22Rv1 (cell line): ENCODE measurements around the gene GSTK1.

ENCODE experiments used
- H3K27ac ChIP-seq: fragments of 450-650 bp; 2 replicates; pipeline ENCODE4 v1.5.1; 2017
- ZFX ChIP-seq: fragments of 450-650 bp; IDR thresholded peaks from 2 replicates; pipeline ENCODE4 v1.6.1; 2017; ENCODE audit warnings: antibody characterized with exemption, borderline replicate concordance
- TF ChIP-seq, protein P1 (sequence below): fragments of 450-650 bp; IDR thresholded peaks from 2 replicates; pipeline ENCODE4 v1.5.1; 2017; ENCODE audit warnings: mild to moderate bottlenecking

The GSTK1 gene

DNA sequence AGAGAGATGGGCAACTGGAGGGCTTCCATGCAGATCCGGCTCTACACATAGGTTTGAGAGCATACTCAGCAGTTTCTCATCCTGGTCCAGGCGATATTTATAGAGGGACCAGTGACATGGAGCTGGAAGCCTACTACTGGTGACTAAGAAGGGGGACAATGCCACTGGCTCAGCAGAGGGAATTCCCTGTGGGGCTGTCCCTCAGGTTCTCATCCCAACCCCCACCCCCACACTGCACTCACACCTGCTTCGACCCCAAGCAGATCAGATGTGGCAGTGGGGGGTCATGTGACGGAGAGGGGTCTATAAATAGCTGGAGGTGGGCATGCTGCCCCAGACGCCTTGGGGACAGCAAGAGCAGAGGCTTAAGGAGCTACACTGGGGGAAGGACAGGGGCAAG, 52.5 kb downstream of the GSTK1 start, which contains the start of gene CLCN1:
Gene CLCN1 (plus strand): TSS at position 336 of the 400 bp plus-strand sequence. CDS start 102 bp downstream, outside the sequence.
- no peak within 1 kb of the TSS for H3K27ac ChIP-seq
- TF ChIP-seq, protein P1, sequence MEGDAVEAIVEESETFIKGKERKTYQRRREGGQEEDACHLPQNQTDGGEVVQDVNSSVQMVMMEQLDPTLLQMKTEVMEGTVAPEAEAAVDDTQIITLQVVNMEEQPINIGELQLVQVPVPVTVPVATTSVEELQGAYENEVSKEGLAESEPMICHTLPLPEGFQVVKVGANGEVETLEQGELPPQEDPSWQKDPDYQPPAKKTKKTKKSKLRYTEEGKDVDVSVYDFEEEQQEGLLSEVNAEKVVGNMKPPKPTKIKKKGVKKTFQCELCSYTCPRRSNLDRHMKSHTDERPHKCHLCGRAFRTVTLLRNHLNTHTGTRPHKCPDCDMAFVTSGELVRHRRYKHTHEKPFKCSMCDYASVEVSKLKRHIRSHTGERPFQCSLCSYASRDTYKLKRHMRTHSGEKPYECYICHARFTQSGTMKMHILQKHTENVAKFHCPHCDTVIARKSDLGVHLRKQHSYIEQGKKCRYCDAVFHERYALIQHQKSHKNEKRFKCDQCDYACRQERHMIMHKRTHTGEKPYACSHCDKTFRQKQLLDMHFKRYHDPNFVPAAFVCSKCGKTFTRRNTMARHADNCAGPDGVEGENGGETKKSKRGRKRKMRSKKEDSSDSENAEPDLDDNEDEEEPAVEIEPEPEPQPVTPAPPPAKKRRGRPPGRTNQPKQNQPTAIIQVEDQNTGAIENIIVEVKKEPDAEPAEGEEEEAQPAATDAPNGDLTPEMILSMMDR: no peak
- no peak for TF ChIP-seq ZFX

DNA sequence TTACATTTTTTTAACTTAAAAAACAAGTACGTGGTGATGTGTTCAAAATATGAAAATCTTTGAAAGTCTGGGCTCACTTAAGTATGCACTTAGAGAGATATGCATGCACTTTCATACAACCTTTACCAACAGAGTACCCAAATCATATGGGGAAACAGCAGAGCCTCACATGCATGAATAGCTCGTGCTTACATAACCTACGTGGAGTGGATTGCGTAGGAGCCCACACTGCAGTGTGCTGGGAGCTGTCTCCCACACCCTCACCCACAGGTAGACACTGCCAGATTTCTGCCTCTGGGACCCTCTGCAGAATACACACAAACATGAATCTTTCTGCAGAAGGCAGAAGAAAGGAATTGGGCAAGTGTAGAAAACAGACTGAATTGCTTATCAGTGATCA, 53.3 kb downstream of the GSTK1 start:
- TF ChIP-seq, protein P1: no peak
- no peak for TF ChIP-seq ZFX
- no peak overlapping the region for H3K27ac ChIP-seq

GRCh38 chr7:143318661-143319060, 55.4 kb downstream of the GSTK1 start:
- TF ChIP-seq, protein P1: no peak
- no peak for TF ChIP-seq ZFX
- H3K27ac ChIP-seq: no peak overlapping the region
